HG03064 (cell line): ENCODE data around the gene OTOF.

ENCODE experiments used
- ATAC-seq: cut with Tn5 transposase; IDR thresholded peaks from one replicate; pipeline ENCODE4 v1.9.1; 2021; ENCODE audit warnings: low read depth; ENCODE audit not compliant: unreplicated experiment

Gene OTOF

GRCh38 chr2:26477911-26478253 is at the start of gene OTOF:
Gene OTOF (minus strand): TSS chr2:26478124.
- no peak for ATAC-seq

- no peak for ATAC-seq
Measured at GRCh38 chr2:26526589-26526988, 48.7 kb upstream of the OTOF start.

- ATAC-seq = no peak
Measured at GRCh38 chr2:26526105-26526504, 48.2 kb upstream of the OTOF start.

GRCh38 chr2:26523750-26524149 is 45.8 kb upstream of the OTOF start:
- no peak for ATAC-seq

- ATAC-seq = no peak
Measured at GRCh38 chr2:26522751-26523171, 44.8 kb upstream of the OTOF start.

GRCh38 chr2:26522325-26522724 is 44.4 kb upstream of the OTOF start:
- no peak for ATAC-seq

- no peak for ATAC-seq
Measured at GRCh38 chr2:26521913-26522180, 43.9 kb upstream of the OTOF start.

- ATAC-seq = no peak
Measured at GRCh38 chr2:26521054-26521912, 43.4 kb upstream of the OTOF start.

GRCh38 chr2:26520148-26520449 is 42.2 kb upstream of the OTOF start:
- no peak for ATAC-seq

GRCh38 chr2:26519396-26520147 is 41.6 kb upstream of the OTOF start:
- no peak for ATAC-seq

GRCh38 chr2:26516781-26517180 is 38.9 kb upstream of the OTOF start:
- no peak for ATAC-seq

GRCh38 chr2:26516246-26516645 is 38.3 kb upstream of the OTOF start:
- ATAC-seq = no peak

- no peak for ATAC-seq
Measured at GRCh38 chr2:26515771-26516170, 37.8 kb upstream of the OTOF start.

- ATAC-seq = no peak
Measured at GRCh38 chr2:26514045-26514444, 36.1 kb upstream of the OTOF start.

GRCh38 chr2:26513261-26513660 is 35.3 kb upstream of the OTOF start:
- ATAC-seq = no peak

GRCh38 chr2:26511466-26511865 is 33.5 kb upstream of the OTOF start:
- ATAC-seq = no peak

GRCh38 chr2:26510344-26510973 is 32.5 kb upstream of the OTOF start:
- ATAC-seq = no peak

- no peak for ATAC-seq
Measured at GRCh38 chr2:26509141-26509540, 31.2 kb upstream of the OTOF start.

- ATAC-seq = no peak
Measured at GRCh38 chr2:26507932-26508331, 30.0 kb upstream of the OTOF start.

- no peak for ATAC-seq
Measured at GRCh38 chr2:26507088-26507487, 29.2 kb upstream of the OTOF start.

- no peak for ATAC-seq
Measured at GRCh38 chr2:26506279-26506678, 28.4 kb upstream of the OTOF start.

GRCh38 chr2:26504002-26504401 is 26.1 kb upstream of the OTOF start:
- no peak for ATAC-seq
